ENCODE results near the gene RTN4R. TPM values are rescaled to one million over a fixed set of nuclear protein-coding genes. Genes with fewer than 3 reads are reported as not detected.

RTN4R gene
- total RNA-seq, 2 experiments from 2014 or later: 2.3 to 3.1 TPM

DNA sequence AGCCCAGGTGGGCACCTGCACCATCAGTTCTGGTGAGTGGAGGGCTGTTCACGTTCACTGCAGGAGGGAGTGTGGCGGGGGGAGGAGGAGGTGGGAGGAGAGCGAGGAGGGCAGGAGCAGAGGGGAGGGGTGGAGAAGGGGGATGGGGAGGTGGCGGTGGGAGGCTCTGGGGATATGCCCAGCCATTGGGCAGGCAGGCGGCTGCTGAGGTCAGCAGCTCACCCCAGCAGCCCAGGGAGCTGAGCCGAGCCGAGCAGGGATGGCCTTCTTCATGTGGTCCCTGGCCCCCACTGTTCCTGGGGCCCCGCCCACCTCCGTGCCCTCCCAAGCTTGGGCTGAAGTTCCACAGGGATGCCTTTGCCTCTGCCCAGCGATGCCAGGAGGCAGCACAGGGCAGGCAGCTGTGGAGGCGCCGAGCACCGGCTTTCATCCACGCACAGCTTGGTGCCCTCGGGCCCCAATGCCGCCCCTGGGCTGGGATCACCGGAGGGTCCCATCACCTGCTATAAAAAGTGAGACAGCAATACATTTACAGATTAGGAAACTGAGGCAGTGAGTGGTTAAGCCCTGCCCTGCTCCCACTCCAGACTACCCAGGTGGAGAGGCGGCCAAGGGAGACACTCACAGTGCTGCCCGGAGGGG lies 21.6 kb downstream of the RTN4R start:
- Mint-ChIP-seq H3K36me3 (ENCODE audit: low read depth) (no peaks in the 10 kb centered on the region), H3K27me3 (no peaks in the 10 kb centered on the region), H3K4me1 (peaks cover 38% of the 10 kb centered on the region), H3K9me3 (no peaks in the 10 kb centered on the region), H3K27ac (no peak overlapping the region), H3K4me3 (no peak overlapping the region)
- DNase-seq: no peak
- CTCF ChIA-PET: no interaction called here
- POLR2A ChIA-PET: interaction anchor here (1.0 kb wide), 1 partner anchor 73 kb away, joined by 3 read pairs; the partner anchor contains the start of gene DGCR6L

DNA sequence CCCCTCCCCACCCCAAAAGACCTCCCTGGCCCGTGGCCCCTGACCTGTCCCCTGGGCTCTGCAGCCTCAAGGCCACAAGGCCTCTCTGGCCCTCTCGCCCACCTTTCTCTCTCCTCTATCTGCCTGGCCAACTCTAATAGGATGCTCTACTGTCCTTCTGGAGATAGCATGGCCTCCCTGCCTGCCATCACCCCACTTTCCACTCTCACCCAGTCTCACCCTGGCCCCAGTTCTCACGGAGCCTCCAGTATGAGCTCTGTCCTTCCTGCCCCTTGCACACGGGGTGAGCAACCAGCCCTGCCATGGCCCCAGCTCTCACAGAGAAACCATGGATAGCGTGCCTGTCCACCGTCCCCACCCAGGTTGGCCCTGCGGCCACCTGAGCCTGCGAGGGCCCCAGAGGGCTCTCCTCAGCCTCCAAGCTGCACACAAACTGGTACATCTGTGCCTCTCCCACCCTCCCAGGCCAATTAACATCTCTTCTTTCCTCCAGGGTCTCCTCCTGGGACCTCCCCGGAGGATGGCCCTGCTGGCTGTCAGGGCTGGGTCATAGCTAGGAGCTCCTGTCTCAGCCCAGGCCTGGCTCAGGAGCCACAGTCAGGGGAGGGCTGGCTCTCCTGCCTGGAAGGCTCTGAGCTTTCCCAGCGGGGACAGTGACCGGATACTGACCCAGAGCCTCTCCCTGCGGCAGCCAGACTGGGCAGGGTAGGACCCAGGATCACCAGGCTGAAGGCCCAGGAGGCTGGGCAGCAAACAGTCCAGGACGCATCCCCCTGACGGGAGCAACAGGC lies 22.3 kb downstream of the RTN4R start:
- peaks cover 38% of the 10 kb centered on the region for H3K4me1 Mint-ChIP-seq
- H3K4me3 Mint-ChIP-seq: no peak overlapping the region
- ChIA-PET POLR2A (no interaction called here), CTCF (interaction anchor here (0.5 kb wide), 1 partner anchor 251 kb away, joined by 3 read pairs; no protein-coding TSS in a partner anchor)
- peak overlapping the region; percentile 40 for H3K27ac Mint-ChIP-seq
- DNase-seq: no peak
- no peaks in the 10 kb centered on the region for H3K9me3 Mint-ChIP-seq
- no peaks in the 10 kb centered on the region for H3K36me3 Mint-ChIP-seq (ENCODE audit: low read depth)
- H3K27me3 Mint-ChIP-seq: no peaks in the 10 kb centered on the region

DNA sequence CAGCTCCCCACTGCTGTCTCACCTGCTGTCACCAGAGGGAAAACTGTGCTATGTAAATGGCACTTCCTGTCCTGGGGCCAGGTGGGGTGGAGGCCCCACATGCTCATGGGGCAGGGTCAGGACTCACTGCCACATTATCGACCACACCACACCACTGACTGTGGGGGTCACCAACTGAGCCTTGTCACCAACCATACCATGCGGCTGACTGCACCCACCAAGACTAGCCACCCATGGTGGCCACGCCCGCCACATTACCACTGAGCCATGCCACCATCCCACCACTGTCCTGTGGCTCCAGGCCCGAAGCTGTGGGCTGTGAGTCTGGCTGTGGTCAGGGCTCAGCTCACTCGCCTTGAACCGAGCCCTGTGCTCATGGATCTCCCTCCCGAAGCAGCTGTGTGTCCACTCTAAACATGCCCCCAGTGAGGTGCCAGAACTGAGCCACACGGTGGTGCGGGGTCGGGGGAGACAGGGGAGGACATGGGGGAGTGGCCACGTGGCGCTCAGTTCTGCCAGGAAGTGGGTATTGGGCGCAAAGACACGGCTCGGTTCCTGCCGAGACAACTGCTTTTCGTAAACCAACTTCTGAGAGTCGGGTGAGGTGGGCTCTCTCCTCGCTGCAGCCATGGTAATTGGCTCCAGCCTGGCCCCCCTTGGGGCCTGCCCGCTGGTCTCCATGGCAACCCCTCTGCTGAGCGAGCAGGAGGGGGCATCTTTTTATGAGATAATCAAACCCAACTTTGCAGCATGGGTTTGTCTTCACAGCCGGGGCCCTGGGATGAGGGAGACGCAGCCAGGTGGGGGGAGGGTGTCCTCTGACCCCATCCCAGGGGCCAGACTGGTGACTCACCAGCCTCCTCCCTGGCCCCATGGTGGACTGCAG lies 23.2 kb downstream of the RTN4R start:
- Mint-ChIP-seq H3K27ac (peak overlapping the region; percentile 80), H3K4me1 (peaks cover 38% of the 10 kb centered on the region), H3K36me3 (ENCODE audit: low read depth) (no peaks in the 10 kb centered on the region), H3K4me3 (no peak overlapping the region), H3K27me3 (no peaks in the 10 kb centered on the region), H3K9me3 (no peaks in the 10 kb centered on the region)
- ChIA-PET CTCF (no interaction called here), POLR2A (no interaction called here)
- DNase-seq: peak; percentile 51

DNA sequence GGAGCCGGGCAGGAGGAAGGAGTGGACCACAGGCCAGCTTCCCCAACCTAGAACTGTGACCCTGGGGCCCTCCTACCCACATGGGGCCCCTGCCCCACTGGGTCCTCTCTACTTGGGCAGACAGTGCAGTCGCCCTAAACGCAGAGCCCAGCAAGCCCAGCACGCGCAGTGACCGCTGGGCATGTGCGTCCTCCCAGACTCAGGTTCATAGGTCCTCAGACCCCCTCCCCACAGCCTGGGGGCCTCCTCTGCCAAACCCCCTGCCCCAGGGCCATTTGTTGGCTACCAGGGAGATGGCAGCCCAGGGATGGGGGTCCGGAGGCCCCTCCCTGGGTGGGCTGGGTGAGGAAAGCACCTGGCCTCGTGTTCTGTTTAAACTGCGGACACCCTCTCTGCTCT lies 23.9 kb downstream of the RTN4R start:
- no peak for DNase-seq
- Mint-ChIP-seq H3K4me3 (no peak overlapping the region), H3K27me3 (no peaks in the 10 kb centered on the region), H3K9me3 (no peaks in the 10 kb centered on the region), H3K36me3 (ENCODE audit: low read depth) (no peaks in the 10 kb centered on the region), H3K4me1 (peaks cover 43% of the 10 kb centered on the region), H3K27ac (peak overlapping the region; percentile 80)
- CTCF ChIA-PET: no interaction called here
- POLR2A ChIA-PET: interaction anchor here (1.1 kb wide), 1 partner anchor 39 kb away, joined by 4 read pairs; no protein-coding TSS in a partner anchor

DNA sequence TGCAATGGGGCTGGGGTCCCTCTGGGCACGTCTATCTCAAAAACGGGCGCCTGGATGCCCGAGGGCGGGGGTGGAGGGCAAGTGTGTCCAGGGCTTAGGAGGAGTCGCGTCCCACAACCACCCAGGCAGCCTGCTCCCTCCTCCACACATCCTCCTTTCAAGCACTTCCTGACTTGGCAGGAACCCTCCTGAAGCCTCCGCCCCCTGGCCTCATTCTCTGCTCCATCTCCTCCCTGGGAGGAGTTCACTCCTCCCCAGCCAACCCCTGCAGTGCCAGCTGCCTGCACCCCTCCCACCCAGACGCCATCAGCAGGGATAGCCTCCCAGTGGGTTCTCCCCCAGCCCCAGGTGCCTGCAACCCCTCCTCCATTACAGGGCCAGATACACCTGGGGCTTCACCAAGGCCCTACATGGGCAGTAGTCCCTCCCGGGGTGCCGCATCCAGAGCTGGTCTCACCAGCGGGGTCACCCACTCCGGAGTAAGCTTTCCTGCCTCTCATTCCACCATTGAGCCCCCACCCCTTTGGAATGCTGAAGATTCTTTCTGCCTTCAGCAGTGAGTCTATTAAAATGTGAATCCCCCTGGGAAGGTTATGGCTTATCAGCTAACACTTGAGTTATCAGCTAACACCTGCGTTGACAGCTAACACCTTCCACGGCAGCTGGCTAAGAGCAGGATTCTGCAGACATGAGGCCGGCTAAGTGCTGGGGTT lies 24.4 kb downstream of the RTN4R start:
- ChIA-PET CTCF (no interaction called here), POLR2A (interaction anchor here (1.1 kb wide), 1 partner anchor 38 kb away, joined by 4 read pairs; no protein-coding TSS in a partner anchor)
- Mint-ChIP-seq H3K4me1 (peaks cover 44% of the 10 kb centered on the region), H3K36me3 (ENCODE audit: low read depth) (no peaks in the 10 kb centered on the region), H3K27ac (peak overlapping the region; percentile 69), H3K9me3 (no peaks in the 10 kb centered on the region), H3K4me3 (peak overlapping the region; percentile 18), H3K27me3 (no peaks in the 10 kb centered on the region)
- DNase-seq: peak; percentile 76

DNA sequence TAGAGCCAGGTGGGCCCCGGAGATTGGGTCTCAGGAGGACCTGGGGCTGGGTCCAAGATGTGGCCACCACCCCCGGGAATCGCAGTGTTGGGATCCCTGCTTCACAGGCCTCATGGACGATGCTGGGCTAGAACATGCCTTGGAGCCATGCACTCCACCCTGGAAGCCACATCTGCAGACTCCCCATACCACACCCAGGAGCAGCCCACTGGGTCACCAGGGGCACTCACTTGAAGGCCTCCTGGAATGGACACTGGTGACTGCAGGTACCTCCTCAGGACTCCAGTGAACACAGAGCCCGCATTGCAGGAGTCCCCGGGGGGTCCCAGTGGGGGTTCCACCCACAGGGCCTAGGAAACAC lies 25.0 kb downstream of the RTN4R start:
- Mint-ChIP-seq H3K27ac (peak overlapping the region; percentile 69), H3K27me3 (no peaks in the 10 kb centered on the region)

DNA sequence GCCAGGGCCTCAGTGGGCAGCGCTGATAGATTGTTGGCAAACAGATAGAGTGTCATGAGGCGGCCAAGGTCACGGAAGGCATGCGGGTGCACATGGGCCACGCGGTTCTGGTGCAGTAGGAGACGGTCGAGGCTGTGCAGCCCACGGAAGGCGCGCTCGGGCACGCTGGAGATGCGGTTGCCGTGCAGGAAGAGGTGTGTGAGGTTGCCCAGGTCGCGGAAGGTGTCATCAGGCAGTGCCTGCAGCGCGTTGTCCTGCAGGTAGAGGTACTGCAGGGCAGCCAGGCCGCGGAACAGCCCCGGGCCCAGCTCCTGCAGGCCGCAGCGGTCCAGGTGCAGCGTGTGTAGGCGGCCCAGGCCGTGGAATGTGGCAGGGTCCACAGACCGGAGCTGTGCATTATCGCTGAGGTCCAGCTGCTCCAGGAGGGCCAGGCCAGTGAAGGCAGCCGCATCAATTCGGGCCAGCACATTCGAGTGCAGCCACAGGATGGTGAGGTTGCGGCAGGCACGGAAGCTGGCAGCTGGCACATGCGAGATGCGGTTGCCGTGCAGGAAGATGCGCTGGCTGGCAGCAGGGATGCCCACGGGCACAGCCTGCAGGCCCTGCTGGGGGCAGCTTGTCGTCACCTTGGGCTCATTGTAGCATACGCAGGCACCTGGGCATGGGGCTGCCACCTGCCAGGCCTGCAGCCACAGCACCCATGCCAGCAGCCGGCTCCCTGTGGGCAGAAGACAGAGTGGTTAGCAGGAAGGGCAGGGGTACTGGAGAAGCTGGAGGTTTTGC lies 25.5 kb downstream of the RTN4R start:
- Mint-ChIP-seq H3K36me3 (ENCODE audit: low read depth) (no peaks in the 10 kb centered on the region), H3K9me3 (no peaks in the 10 kb centered on the region), H3K4me1 (peaks cover 50% of the 10 kb centered on the region), H3K27ac (peak overlapping the region; percentile 69), H3K27me3 (no peaks in the 10 kb centered on the region), H3K4me3 (peak overlapping the region; percentile 46)
- peak; percentile 28 for DNase-seq
- ChIA-PET CTCF (no interaction called here), POLR2A (no interaction called here)

More for the DNA sequence above, 25.0 kb downstream of the RTN4R start:
- no peak overlapping the region for H3K4me3 Mint-ChIP-seq
- H3K36me3 Mint-ChIP-seq (ENCODE audit: low read depth): no peaks in the 10 kb centered on the region
- H3K4me1 Mint-ChIP-seq: peaks cover 46% of the 10 kb centered on the region
- no peaks in the 10 kb centered on the region for H3K9me3 Mint-ChIP-seq
- DNase-seq: no peak
- ChIA-PET POLR2A (interaction anchor here (1.1 kb wide), 1 partner anchor 38 kb away, joined by 4 read pairs; no protein-coding TSS in a partner anchor), CTCF (no interaction called here)

DNA sequence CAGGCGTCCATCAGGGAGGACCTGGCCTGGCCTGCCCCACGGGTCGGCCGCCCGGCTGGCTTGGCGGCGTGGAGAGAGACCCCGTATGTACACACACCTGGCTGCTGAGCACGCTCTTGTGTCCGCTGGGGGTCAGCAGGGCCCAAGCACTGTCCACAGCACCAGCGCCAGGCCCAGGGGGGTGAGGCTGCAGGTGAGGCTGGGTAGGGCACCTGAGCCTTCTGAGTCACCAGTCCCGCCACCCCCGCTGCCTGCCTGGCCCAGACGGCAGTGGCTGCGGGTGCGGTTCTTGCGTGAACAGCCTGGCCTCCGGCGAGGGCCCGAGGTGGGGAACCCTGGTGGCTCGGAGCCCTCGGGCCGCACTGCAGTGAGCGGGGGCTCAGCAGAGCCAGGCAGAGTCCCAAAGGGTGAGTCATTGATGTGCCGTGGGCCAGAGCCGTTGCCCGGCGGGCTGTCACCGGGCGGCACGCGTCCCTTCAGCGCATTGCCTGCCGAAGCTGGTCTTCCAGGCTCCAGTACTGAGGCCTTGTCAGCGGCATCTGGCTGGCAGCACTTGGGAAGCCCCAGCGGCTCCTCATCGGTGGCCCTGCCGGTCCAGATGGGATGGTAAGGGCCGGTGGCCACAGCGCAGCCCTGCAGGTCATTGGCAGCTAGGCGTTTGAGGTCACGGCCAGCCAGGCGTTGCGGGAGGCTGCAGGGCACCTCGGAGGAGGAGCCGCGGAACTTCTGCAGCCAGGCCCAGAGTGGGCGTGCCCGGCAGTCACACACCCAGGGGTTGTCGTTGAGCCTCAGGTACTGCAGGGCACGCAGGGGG lies 26.3 kb downstream of the RTN4R start:
- Mint-ChIP-seq H3K27me3 (no peaks in the 10 kb centered on the region), H3K4me3 (peak overlapping the region; percentile 46), H3K36me3 (ENCODE audit: low read depth) (no peaks in the 10 kb centered on the region), H3K27ac (no peak overlapping the region), H3K9me3 (no peaks in the 10 kb centered on the region), H3K4me1 (peaks cover 51% of the 10 kb centered on the region)
- CTCF ChIA-PET: no interaction called here
- POLR2A ChIA-PET: no interaction called here
- no peak for DNase-seq

DNA sequence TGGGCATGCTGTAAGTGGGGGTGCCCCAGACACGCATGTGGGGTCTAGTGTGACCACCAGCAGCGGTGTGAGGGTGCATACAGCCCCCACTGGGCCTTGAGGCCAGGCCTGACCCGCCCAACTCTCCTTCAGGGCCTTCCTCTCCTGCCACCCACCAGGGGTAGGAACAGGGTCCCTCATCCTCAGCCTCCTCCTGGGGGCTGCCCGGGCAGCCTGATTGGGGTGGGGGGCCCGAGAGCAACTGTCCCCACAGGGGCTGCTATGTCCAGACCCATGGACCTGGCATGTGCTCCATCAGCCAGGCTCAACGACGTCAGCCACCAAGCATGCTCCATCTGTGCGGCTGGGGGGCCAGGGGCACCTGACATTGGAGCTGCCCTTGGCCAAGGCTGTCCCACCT lies 27.2 kb downstream of the RTN4R start:
- DNase-seq: no peak
- H3K4me3 Mint-ChIP-seq: no peak overlapping the region
- no peaks in the 10 kb centered on the region for H3K9me3 Mint-ChIP-seq
- peaks cover 51% of the 10 kb centered on the region for H3K4me1 Mint-ChIP-seq
- POLR2A ChIA-PET: no interaction called here
- no peaks in the 10 kb centered on the region for H3K36me3 Mint-ChIP-seq (ENCODE audit: low read depth)
- H3K27ac Mint-ChIP-seq: no peak overlapping the region
- H3K27me3 Mint-ChIP-seq: no peaks in the 10 kb centered on the region
- CTCF ChIA-PET: no interaction called here

DNA sequence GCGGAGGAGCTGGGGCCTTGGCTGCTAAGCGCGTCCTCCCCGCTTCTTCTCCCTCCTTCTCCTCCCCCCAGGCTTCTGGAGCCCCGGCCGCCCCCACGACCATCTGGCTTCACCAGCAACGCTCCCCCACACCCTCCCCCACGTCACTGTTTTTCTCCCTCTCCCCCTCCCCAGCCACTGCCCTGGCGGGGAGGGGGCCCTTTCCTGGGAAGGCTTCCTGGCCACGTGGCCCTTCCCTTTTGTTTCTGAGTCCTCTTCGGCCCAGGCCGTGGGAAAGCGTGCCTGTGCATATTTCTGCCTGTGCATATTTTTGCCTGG lies 27.7 kb downstream of the RTN4R start:
- Mint-ChIP-seq H3K36me3 (ENCODE audit: low read depth) (no peaks in the 10 kb centered on the region), H3K4me1 (peaks cover 46% of the 10 kb centered on the region), H3K27me3 (no peaks in the 10 kb centered on the region), H3K9me3 (no peaks in the 10 kb centered on the region), H3K4me3 (no peak overlapping the region), H3K27ac (no peak overlapping the region)
- DNase-seq: no peak
- POLR2A ChIA-PET: no interaction called here
- CTCF ChIA-PET: no interaction called here

DNA sequence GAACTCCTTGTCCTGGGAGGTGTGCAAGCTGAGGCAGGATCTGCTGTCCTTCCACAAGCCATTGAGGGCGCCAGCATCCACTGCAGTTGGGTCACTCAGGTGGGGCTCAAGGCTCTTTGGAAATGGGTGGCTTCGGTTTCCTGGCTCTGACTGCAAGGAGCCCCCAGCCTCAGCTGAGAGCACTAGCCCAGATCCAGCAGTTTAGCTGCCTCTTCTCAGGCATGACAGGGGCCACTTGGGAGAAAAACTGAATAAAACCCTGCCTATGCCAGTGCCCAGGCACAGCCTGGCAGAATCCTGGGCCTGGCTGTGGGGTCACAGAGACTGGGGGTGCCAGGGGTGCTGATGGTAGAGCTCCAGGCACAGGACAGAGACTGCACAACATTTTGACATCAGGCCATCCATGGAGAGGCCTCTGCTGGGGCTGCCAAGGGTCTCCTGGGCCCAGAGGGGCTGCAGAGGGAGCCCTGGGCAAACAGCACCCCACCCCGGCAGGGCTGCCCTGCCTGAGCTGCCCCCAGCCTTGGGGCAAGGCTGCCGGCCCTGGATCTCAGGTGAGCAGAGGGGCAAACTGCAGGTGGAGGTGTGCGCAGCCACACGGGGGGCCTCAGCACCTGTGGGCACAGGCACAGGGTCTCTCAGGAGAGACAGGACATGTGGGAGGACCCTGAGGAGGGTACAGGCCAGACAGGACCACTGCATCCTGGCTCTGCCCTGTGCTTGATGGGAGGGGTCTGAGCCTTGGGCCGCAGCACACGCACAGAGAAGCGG lies 28.3 kb downstream of the RTN4R start:
- no peak overlapping the region for H3K4me3 Mint-ChIP-seq
- H3K36me3 Mint-ChIP-seq (ENCODE audit: low read depth): no peaks in the 10 kb centered on the region
- no peaks in the 10 kb centered on the region for H3K27me3 Mint-ChIP-seq
- CTCF ChIA-PET: interaction anchor here (0.6 to 2.3 kb wide), 2 partner anchors 83 to 88 kb away, joined by 3 to 18 read pairs; no protein-coding TSS in a partner anchor
- peak overlapping the region; percentile 62 for H3K27ac Mint-ChIP-seq
- DNase-seq: no peak
- H3K9me3 Mint-ChIP-seq: no peaks in the 10 kb centered on the region
- peaks cover 41% of the 10 kb centered on the region for H3K4me1 Mint-ChIP-seq
- POLR2A ChIA-PET: interaction anchor here (1.0 kb wide), 1 partner anchor 80 kb away, joined by 4 read pairs; the partner anchor contains the start of gene DGCR6L

Data from activated CD4-positive, alpha-beta memory T cell treated with anti-CD3 and anti-CD28 coated beads, Interleukin-2, amount 10 ng/mL, durations not matched to agents 7 days and 5 days (primary cell).